Activated naive CD8-positive, alpha-beta T cell treated with anti-CD3 and anti-CD28 coated beads for 36 hours (primary cell): ENCODE data around the gene OPCML. TPM values are rescaled to one million over a fixed set of nuclear protein-coding genes. Genes with fewer than 3 reads are reported as not detected.

Experiments
- DNase-seq: peaks from one replicate; pipeline ENCODE4 v3.0.0; 2021
- H3K27ac Mint-ChIP-seq: one replicate; pipeline ENCODE4 v1.8.0; 2022; ENCODE audit warnings: mild to moderate bottlenecking, moderate library complexity, mixed read lengths
- H3K27me3 Mint-ChIP-seq: one replicate; pipeline ENCODE4 v1.8.0; 2022; ENCODE audit warnings: mild to moderate bottlenecking, mixed read lengths
- H3K36me3 Mint-ChIP-seq: one replicate; pipeline ENCODE4 v1.8.0; 2021; ENCODE audit warnings: mild to moderate bottlenecking, mixed read lengths
- H3K4me1 Mint-ChIP-seq: one replicate; pipeline ENCODE4 v1.8.0; 2021; ENCODE audit warnings: mixed read lengths
- H3K4me3 Mint-ChIP-seq: one replicate; pipeline ENCODE4 v1.8.0; 2022; ENCODE audit warnings: mild to moderate bottlenecking, moderate library complexity, mixed read lengths
- H3K9me3 Mint-ChIP-seq: one replicate; pipeline ENCODE4 v1.8.0; 2022; ENCODE audit warnings: mixed read lengths
- total RNA-seq, 2 experiments: library from RNA; stranded (reverse); gene quantifications; one replicate each; pipeline ENCODE4 v1.2.3, GENCODE V29; 2021

Gene OPCML
- total RNA-seq, 2 experiments from 2014 or later: not detected

DNA sequence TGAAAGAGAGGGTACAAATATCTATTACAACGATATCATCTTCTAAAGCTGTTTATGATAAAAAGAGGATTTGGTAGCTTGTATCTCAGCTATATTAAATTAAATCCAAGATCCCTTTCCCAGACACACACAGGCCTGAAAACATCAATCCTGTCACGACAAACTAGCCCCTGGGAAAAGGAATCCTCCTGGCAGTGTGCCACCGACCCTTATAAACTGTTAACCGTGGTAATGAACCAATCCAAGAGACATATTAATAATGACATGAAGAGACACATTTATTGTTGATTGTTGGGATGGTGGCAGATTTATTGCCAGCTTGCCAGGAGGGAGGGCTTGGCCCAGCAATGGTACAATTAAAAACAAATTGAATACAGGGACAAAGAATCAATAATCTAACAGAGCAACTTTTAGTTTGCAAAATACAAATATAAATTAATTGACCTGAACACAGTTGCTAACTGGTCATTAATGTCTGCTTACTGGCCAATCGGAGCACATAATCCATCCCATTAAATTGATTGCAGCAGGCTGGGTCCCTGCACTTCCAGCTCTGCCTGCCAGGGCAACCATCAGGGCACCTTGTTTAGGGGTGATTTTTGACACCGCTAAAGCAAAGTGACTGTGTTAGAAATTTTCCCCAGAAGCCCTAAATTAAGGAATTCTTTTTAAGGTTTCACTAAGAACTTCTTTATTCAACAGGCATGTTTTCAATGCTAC lies 887.6 kb downstream of the OPCML start:
- no peak for DNase-seq
- H3K4me1 Mint-ChIP-seq: peaks cover 8% of the 10 kb centered on the region
- H3K9me3 Mint-ChIP-seq: no peaks in the 10 kb centered on the region
- H3K27me3 Mint-ChIP-seq: no peaks in the 10 kb centered on the region
- H3K36me3 Mint-ChIP-seq: no peaks in the 10 kb centered on the region
- no peak overlapping the region for H3K4me3 Mint-ChIP-seq
- H3K27ac Mint-ChIP-seq: no peak overlapping the region

- Mint-ChIP-seq H3K9me3 (no peaks in the 10 kb centered on the region), H3K4me3 (no peak overlapping the region), H3K27ac (no peak overlapping the region), H3K36me3 (no peaks in the 10 kb centered on the region), H3K27me3 (no peaks in the 10 kb centered on the region), H3K4me1 (peaks cover 8% of the 10 kb centered on the region)
- no peak for DNase-seq
Observed at GRCh38 chr11:132643239-132643638, 889.1 kb downstream of the OPCML start.

DNA sequence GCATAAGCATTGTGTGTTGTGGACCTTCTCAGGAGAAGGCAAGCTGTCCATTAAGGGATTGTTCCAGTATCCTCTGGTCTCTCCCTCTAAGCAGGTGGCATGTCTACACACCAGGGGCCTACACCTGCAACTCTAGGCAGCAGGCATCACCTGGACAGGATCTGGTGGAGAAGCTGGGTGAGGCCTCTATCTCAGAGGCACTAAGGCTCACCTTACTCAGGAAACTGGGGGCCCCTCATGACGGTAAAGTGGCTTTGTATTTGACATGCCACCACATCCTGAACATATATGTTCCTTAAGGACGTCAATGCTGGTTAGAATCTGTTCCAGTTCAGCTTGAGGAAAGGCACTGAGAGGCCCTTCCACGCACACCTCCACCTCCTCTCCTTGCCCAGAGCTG lies 891.3 kb downstream of the OPCML start:
- H3K9me3 Mint-ChIP-seq: no peaks in the 10 kb centered on the region

DNA sequence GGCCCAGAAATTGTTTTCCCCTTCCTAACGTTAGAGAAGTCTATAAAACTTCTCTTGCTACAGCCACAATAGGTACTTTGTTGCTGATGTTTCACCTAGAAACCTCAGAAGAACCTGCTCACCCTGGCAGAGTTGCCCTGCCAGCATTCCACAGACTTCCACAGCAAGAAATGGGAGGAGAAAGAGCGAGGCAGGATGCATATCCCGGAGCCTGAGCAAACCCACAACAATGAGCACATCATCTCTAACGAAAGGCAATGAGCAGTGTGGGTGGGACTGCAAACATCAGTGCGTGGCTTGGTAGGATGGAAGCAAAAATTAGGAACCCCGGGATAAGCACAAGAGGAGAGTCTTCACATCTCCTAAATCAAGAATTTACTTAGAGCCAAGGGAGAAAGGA lies 892.3 kb downstream of the OPCML start:
- no peaks in the 10 kb centered on the region for H3K9me3 Mint-ChIP-seq
- H3K4me1 Mint-ChIP-seq: peaks cover 8% of the 10 kb centered on the region
- DNase-seq: no peak
- H3K27ac Mint-ChIP-seq: no peak overlapping the region
- no peaks in the 10 kb centered on the region for H3K36me3 Mint-ChIP-seq
- no peak overlapping the region for H3K4me3 Mint-ChIP-seq
- no peaks in the 10 kb centered on the region for H3K27me3 Mint-ChIP-seq

More for the DNA sequence above, 891.3 kb downstream of the OPCML start:
- DNase-seq: no peak
- Mint-ChIP-seq H3K4me1 (peaks cover 8% of the 10 kb centered on the region), H3K36me3 (no peaks in the 10 kb centered on the region), H3K4me3 (no peak overlapping the region), H3K27me3 (no peaks in the 10 kb centered on the region), H3K27ac (no peak overlapping the region)

DNA sequence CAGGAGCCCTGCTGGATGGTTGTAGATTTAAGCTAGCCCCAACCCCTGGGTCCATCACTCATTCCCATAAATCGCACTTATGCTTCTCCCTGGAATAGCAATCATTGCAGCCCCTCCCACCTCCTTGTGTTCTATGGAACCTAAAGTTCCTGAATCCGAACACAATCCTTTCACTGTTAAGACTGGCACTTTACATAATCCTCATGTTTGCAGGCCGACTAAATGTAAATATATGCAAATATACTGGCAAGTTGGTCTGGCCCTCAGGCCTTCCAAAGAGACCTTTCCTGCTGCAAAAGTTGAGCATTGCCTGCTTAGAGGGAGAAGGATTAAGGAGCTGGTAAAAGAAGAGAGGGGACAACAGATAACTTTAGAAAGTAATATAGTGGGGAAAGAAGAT lies 892.9 kb downstream of the OPCML start:
- Mint-ChIP-seq H3K4me3 (no peak overlapping the region), H3K36me3 (no peaks in the 10 kb centered on the region), H3K27ac (no peak overlapping the region), H3K9me3 (no peaks in the 10 kb centered on the region), H3K27me3 (no peaks in the 10 kb centered on the region), H3K4me1 (peaks cover 8% of the 10 kb centered on the region)
- DNase-seq: no peak

GRCh38 chr11:132638423-132638822 lies 893.9 kb downstream of the OPCML start:
- H3K36me3 Mint-ChIP-seq: no peaks in the 10 kb centered on the region
- peaks cover 8% of the 10 kb centered on the region for H3K4me1 Mint-ChIP-seq
- no peak overlapping the region for H3K4me3 Mint-ChIP-seq
- no peaks in the 10 kb centered on the region for H3K9me3 Mint-ChIP-seq
- no peak overlapping the region for H3K27ac Mint-ChIP-seq
- DNase-seq: no peak
- no peaks in the 10 kb centered on the region for H3K27me3 Mint-ChIP-seq

DNA sequence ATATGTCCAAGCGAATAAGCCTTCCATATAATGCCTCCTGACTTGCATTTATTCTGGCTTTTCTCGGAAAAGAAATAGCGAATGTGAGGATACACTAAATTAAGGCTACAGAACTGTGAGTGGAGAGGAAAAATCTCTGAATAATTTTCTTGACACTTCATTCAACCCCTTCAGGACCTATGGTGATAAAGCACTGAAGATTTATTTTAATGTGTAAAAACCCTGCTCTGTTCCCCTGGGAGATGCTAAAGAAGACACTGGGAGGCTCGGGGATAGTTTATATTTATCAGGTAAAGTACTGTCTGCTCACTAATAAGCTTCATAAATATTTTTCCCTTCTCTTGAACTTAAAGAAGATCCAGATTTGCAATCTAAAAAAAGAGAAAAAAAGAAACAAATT lies 895.8 kb downstream of the OPCML start:
- Mint-ChIP-seq H3K9me3 (no peaks in the 10 kb centered on the region), H3K4me3 (no peak overlapping the region), H3K27ac (no peak overlapping the region), H3K4me1 (peaks cover 8% of the 10 kb centered on the region), H3K27me3 (no peaks in the 10 kb centered on the region), H3K36me3 (no peaks in the 10 kb centered on the region)
- DNase-seq: no peak

GRCh38 chr11:132632641-132633124 lies 899.6 kb downstream of the OPCML start:
- H3K9me3 Mint-ChIP-seq: no peaks in the 10 kb centered on the region
- H3K4me3 Mint-ChIP-seq: no peak overlapping the region
- DNase-seq: no peak
- H3K4me1 Mint-ChIP-seq: no peaks in the 10 kb centered on the region
- no peak overlapping the region for H3K27ac Mint-ChIP-seq
- H3K27me3 Mint-ChIP-seq: no peaks in the 10 kb centered on the region
- no peaks in the 10 kb centered on the region for H3K36me3 Mint-ChIP-seq

GRCh38 chr11:132631989-132632388 lies 900.3 kb downstream of the OPCML start:
- no peak for DNase-seq
- Mint-ChIP-seq H3K4me1 (no peaks in the 10 kb centered on the region), H3K27me3 (no peaks in the 10 kb centered on the region), H3K9me3 (no peaks in the 10 kb centered on the region), H3K4me3 (no peak overlapping the region), H3K27ac (no peak overlapping the region), H3K36me3 (no peaks in the 10 kb centered on the region)

DNA sequence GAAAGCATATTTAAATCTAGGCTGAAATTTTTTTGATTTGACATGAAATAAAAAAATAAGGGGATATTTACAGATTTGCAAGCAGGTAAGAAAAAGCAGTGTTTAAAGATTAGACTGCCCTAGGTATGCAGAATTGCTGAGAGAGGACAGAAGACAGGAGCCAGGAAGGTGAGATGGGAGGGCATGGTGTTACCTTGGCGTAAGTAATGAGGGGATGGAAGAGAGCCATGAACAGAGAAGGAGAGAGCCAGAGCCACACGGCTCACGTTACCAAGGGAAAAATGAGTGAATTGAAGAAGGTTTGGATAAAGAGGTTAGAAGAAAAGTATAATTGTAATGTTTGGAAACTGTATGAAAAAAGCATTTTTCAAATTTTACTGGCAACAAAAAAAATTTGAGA lies 904.3 kb downstream of the OPCML start:
- no peak overlapping the region for H3K27ac Mint-ChIP-seq
- H3K27me3 Mint-ChIP-seq: no peaks in the 10 kb centered on the region
- H3K4me3 Mint-ChIP-seq: no peak overlapping the region
- no peaks in the 10 kb centered on the region for H3K4me1 Mint-ChIP-seq
- H3K36me3 Mint-ChIP-seq: no peaks in the 10 kb centered on the region
- no peaks in the 10 kb centered on the region for H3K9me3 Mint-ChIP-seq
- DNase-seq: no peak

DNA sequence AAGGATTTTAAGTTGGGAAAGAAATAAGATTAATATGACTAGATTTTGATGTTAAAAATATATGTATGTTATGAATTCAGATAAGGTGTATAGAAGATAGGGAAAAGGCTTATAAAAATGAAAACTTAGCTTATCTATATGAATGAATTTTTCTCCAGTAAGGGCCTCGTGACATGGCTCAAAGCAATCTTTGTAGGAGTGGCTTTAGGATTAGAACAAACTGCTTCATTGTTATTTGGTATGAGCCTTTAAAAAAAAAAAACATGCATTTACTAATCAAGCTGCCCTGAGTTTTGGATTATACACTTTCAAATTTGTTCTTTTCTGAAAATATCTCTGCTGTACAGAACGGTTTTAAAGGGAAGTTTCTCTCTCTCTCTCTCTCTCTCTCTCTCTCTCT lies 905.9 kb downstream of the OPCML start:
- Mint-ChIP-seq H3K36me3 (no peaks in the 10 kb centered on the region), H3K4me1 (no peaks in the 10 kb centered on the region), H3K9me3 (no peaks in the 10 kb centered on the region), H3K27ac (no peak overlapping the region), H3K27me3 (no peaks in the 10 kb centered on the region), H3K4me3 (no peak overlapping the region)
- DNase-seq: no peak

DNA sequence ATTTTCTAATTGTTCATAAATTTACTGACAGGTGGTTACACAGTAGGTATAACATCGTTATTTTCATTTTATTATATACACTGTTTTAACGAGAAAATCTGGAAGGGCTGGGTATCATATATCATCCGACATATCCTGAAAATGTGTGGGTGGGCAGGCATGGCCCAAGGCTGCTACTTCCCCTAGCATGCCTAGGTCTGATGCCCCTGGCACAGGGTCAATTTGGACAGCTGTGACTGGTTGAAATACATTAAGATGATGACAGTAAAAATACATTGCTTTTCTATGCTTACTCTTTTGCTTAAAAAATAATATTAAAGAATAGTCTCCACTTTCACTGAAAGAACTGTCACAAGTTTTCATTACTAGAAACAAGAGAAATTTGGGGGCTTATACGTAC lies 908.8 kb downstream of the OPCML start:
- Mint-ChIP-seq H3K4me3 (no peak overlapping the region), H3K4me1 (no peaks in the 10 kb centered on the region), H3K27me3 (no peaks in the 10 kb centered on the region), H3K27ac (no peak overlapping the region), H3K36me3 (no peaks in the 10 kb centered on the region), H3K9me3 (no peaks in the 10 kb centered on the region)
- no peak for DNase-seq

DNA sequence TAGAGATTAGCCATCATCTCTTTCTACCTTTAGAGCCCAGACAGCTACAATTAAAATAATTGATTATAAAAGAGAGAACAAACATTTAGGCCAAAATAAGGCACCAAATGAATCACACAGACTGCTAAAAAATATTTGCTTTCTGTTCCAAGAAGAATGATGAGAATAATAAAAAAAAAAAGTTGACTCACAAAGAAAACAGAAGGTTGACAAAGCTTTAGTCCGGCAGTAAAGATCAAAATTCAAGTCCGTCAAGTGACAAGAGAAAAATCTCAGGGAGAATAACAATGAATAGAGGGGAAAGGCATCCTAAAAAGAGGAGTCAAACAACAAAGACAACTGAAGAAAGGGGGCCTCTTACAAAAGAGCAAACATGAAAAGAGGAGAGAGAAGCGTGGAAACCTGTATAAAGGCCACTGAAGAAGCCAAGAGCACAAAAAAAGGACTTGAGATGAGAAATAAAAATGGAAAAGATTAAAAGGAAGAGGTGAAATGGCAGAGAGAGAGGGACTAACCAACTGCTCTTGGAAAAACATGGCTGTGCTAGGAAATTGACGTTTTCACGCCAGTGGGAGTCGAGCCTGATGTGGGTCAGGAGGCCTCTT lies 910.2 kb downstream of the OPCML start:
- Mint-ChIP-seq H3K27ac (no peak overlapping the region), H3K4me3 (no peak overlapping the region), H3K4me1 (no peaks in the 10 kb centered on the region), H3K36me3 (no peaks in the 10 kb centered on the region), H3K27me3 (no peaks in the 10 kb centered on the region), H3K9me3 (no peaks in the 10 kb centered on the region)
- DNase-seq: no peak

DNA sequence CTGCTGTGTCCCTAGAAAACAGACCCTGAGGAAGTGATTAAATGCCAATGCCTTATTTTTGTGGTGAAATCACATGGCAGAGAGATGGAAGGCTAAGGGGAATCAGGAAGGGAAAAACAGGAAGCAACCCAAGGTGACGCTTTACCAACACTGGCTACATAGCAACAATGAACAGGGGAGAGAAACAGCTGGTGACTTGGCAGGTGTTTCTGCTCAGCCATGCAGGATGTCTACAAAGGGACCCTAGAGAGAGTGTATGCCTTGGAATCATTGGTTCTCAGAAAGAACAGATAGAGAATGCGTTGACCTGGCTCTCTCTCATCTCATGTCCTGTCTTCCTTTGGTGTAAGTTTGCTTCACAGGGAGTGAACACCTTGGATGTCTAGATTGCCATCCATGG lies 911.9 kb downstream of the OPCML start:
- Mint-ChIP-seq H3K4me1 (no peaks in the 10 kb centered on the region), H3K4me3 (no peak overlapping the region), H3K36me3 (no peaks in the 10 kb centered on the region), H3K9me3 (no peaks in the 10 kb centered on the region), H3K27ac (no peak overlapping the region), H3K27me3 (no peaks in the 10 kb centered on the region)
- DNase-seq: no peak

GRCh38 chr11:132610791-132611190 lies 921.5 kb downstream of the OPCML start:
- Mint-ChIP-seq H3K27ac (no peak overlapping the region), H3K4me3 (no peak overlapping the region), H3K27me3 (no peaks in the 10 kb centered on the region), H3K4me1 (no peaks in the 10 kb centered on the region), H3K9me3 (no peaks in the 10 kb centered on the region), H3K36me3 (no peaks in the 10 kb centered on the region)
- no peak for DNase-seq

- Mint-ChIP-seq H3K9me3 (no peaks in the 10 kb centered on the region), H3K4me1 (no peaks in the 10 kb centered on the region), H3K36me3 (no peaks in the 10 kb centered on the region), H3K4me3 (no peak overlapping the region), H3K27me3 (no peaks in the 10 kb centered on the region), H3K27ac (no peak overlapping the region)
- DNase-seq: no peak
Observed at GRCh38 chr11:132610216-132610615, 922.1 kb downstream of the OPCML start.
